PC-9 (cell line): ENCODE measurements around the gene SART3. TPM values are rescaled to one million over a fixed set of nuclear protein-coding genes. Genes with fewer than 3 reads are reported as not detected.

Experiments used
- BruUV-seq: library from RNA; stranded (reverse); fragments of 400-500 nt; replicated peaks from 2 replicates; lab custom pipeline; 2021; lab: Mats Ljungman, UMichigan
- CTCF ChIA-PET: fragments of 300-600 bp; sonication (Branson Sonifier 250); formaldehyde crosslinking; loops from one replicate; lab custom pipeline; 2022; ENCODE audit warnings: antibody characterized with exemption; lab: Charles Lee
- POLR2A ChIA-PET: fragments of 300-600 bp; sonication (Branson Sonifier 250); formaldehyde crosslinking; loops from one replicate; lab custom pipeline; 2022; ENCODE audit warnings: antibody characterized with exemption; ENCODE audit not compliant: unreplicated experiment; lab: Charles Lee
- DNase-seq, 2 experiments: peaks; one replicate each; pipeline versions ENCODE4 v3.0.0 to v3.0.0-alpha.2; 2015 to 2022; ENCODE audit warnings: mixed read lengths in 1 of 2
- H2AFZ ChIP-seq: fragments of 200-600 bp; sonication (generic); 2 replicates; pipeline ENCODE4 v1.8.1; 2017; ENCODE audit warnings: antibody characterized with exemption
- H3F3A ChIP-seq: fragments of 200-600 bp; sonication (generic); 2 replicates; pipeline ENCODE4 v1.8.1; 2017; ENCODE audit warnings: antibody characterized with exemption, mild to moderate bottlenecking, low read depth; ENCODE audit not compliant: insufficient read depth
- H3K27ac ChIP-seq: fragments of 200-600 bp; sonication (generic); 2 replicates; pipeline ENCODE4 v1.6.1; 2016; ENCODE audit warnings: mixed run types
- H3K27me3 ChIP-seq: fragments of 200-600 bp; sonication (generic); 2 replicates; pipeline ENCODE4 v1.6.1; 2016; ENCODE audit warnings: low read depth, mixed run types; ENCODE audit not compliant: insufficient read depth
- H3K36me3 ChIP-seq: fragments of 200-600 bp; sonication (generic); 2 replicates; pipeline ENCODE4 v1.6.1; 2016; ENCODE audit warnings: low read depth, mixed run types
- H3K4me1 ChIP-seq: fragments of 200-600 bp; sonication (generic); replicated peaks from 2 replicates; pipeline ENCODE4 v1.6.1; 2016; ENCODE audit warnings: mixed run types; ENCODE audit not compliant: insufficient read depth
- H3K4me2 ChIP-seq: fragments of 200-600 bp; sonication (generic); 2 replicates; pipeline ENCODE4 v1.6.1; 2017; ENCODE audit warnings: mixed run types
- H3K4me3 ChIP-seq: fragments of 200-600 bp; sonication (generic); 2 replicates; pipeline ENCODE4 v1.6.1; 2016; ENCODE audit warnings: mixed run types
- H3K79me2 ChIP-seq: fragments of 200-600 bp; sonication (generic); 2 replicates; pipeline ENCODE4 v1.6.1; 2017; ENCODE audit warnings: low read depth, mixed run types
- H3K9me2 ChIP-seq: fragments of 200-600 bp; sonication (generic); 2 replicates; pipeline ENCODE4 v1.8.1; 2017; ENCODE audit warnings: mild to moderate bottlenecking; ENCODE audit not compliant: insufficient read depth
- H3K9me3 ChIP-seq: fragments of 200-600 bp; sonication (generic); 2 replicates; pipeline ENCODE4 v1.8.1; 2016; ENCODE audit warnings: low read depth; ENCODE audit not compliant: insufficient read depth
- H4K20me1 ChIP-seq: fragments of 200-600 bp; sonication (generic); 2 replicates; pipeline ENCODE4 v1.8.1; 2017; ENCODE audit not compliant: insufficient read depth
- CTCF ChIP-seq: fragments of 200-600 bp; sonication (generic); conservative IDR thresholded peaks from 2 replicates; pipeline ENCODE4 v1.6.1; 2017; ENCODE audit warnings: mixed run types, antibody characterized with exemption, mild to moderate bottlenecking, moderate library complexity
- EZH2 ChIP-seq: fragments of 200-600 bp; sonication (generic); IDR thresholded peaks from 2 replicates; pipeline ENCODE4 v1.8.0; 2017; ENCODE audit warnings: antibody characterized with exemption, low read depth
- intact Hi-C: fragments of 100-400 bp; cut with micrococcal nuclease; formaldehyde crosslinking; loops from one replicate; pipeline ENCODE4 v1.10.0; 2022; ENCODE audit not compliant: unreplicated experiment
- total RNA-seq: library from RNA; stranded (reverse); gene quantifications from 2 replicates; pipeline ENCODE4 v1.2.3, GENCODE V29; 2021

Gene SART3
- total RNA-seq, 1 experiment from 2014 or later = 49.3 TPM

- ChIA-PET CTCF (no interaction called here), POLR2A (interaction anchor here (0.7 kb wide), 1 partner anchor 53 kb away, joined by 9 read pairs; no protein-coding TSS in a partner anchor)
- Histone ChIP-seq H3F3A (no peaks in the 10 kb centered on the region), H3K4me1 (no peaks in the 10 kb centered on the region), H3K9me3 (no peaks in the 10 kb centered on the region), H3K4me3 (no peak overlapping the region), H3K27me3 (peaks cover 13% of the 10 kb centered on the region; the same call in 1 of the 2 replicates), H4K20me1 (no peaks in the 10 kb centered on the region), H3K27ac (no peak overlapping the region), H3K9me2 (no peaks in the 10 kb centered on the region), H3K4me2 (no peak overlapping the region), H3K79me2 (no peaks in the 10 kb centered on the region), H2AFZ (no peak overlapping the region), H3K36me3 (no peaks in the 10 kb centered on the region)
- TF ChIP-seq CTCF (no peak), EZH2 (no peak)
- no TSS peak for BruUV-seq
- intact Hi-C loops = no loop called here
- no peak for DNase-seq
Observed at GRCh38 chr12:108578264-108578663, 17.3 kb upstream of the SART3 start.

- H3K27me3 ChIP-seq = peaks cover 5% of the 10 kb centered on the region; the same call in 1 of the 2 replicates
- CTCF ChIA-PET = no interaction called here
- no peak overlapping the region for H3K4me3 ChIP-seq
- intact Hi-C loops = no loop called here
- H3F3A ChIP-seq = no peaks in the 10 kb centered on the region
- POLR2A ChIA-PET = interaction anchor here (0.7 kb wide), 2 partner anchors 54 to 1562 kb away, joined by 3 to 9 read pairs; no protein-coding TSS in a partner anchor
- no peaks in the 10 kb centered on the region for H4K20me1 ChIP-seq
- no peaks in the 10 kb centered on the region for H3K4me1 ChIP-seq
- no peaks in the 10 kb centered on the region for H3K36me3 ChIP-seq
- no peak for DNase-seq
- H3K79me2 ChIP-seq = no peaks in the 10 kb centered on the region
- no TSS peak for BruUV-seq
- TF ChIP-seq CTCF (no peak), EZH2 (no peak)
- no peak overlapping the region for H3K27ac ChIP-seq
- H3K9me2 ChIP-seq = no peaks in the 10 kb centered on the region
- H3K4me2 ChIP-seq = no peak overlapping the region
- no peak overlapping the region for H2AFZ ChIP-seq
- H3K9me3 ChIP-seq = no peaks in the 10 kb centered on the region
Observed at GRCh38 chr12:108577458-108577857, 16.5 kb upstream of the SART3 start.

GRCh38 chr12:108576660-108577234 is 15.8 kb upstream of the SART3 start:
- H2AFZ ChIP-seq = no peak overlapping the region
- no TSS peak for BruUV-seq
- no peaks in the 10 kb centered on the region for H3K9me2 ChIP-seq
- H3K27ac ChIP-seq = no peak overlapping the region
- H3K4me3 ChIP-seq = no peak overlapping the region
- H3K4me1 ChIP-seq = no peaks in the 10 kb centered on the region
- intact Hi-C loops = no loop called here
- H3K4me2 ChIP-seq = no peak overlapping the region
- 0 out of 2 replicates have a peak, but pooled peaks cover 3% of the 10 kb centered on the region for H3K27me3 ChIP-seq
- TF ChIP-seq CTCF = no peak
- no peak for TF ChIP-seq EZH2
- POLR2A ChIA-PET = no interaction called here
- no peaks in the 10 kb centered on the region for H3K9me3 ChIP-seq
- H4K20me1 ChIP-seq = no peaks in the 10 kb centered on the region
- no peak for DNase-seq
- no peaks in the 10 kb centered on the region for H3F3A ChIP-seq
- no peaks in the 10 kb centered on the region for H3K79me2 ChIP-seq
- CTCF ChIA-PET = no interaction called here
- no peaks in the 10 kb centered on the region for H3K36me3 ChIP-seq
